GM23338 (cell line): Measurements from ENCODE around the gene SF1. TPM values are rescaled to one million over a fixed set of nuclear protein-coding genes. Genes with fewer than 3 reads are reported as not detected.

Experiments used
- ATAC-seq: fragments of 200-7000 bp; cut with Tn5 transposase; 3 replicates; pipeline ENCODE4 v1.9.1; 2020
- DNase-seq: peaks from one replicate; pipeline ENCODE4 v3.0.0-alpha.2; 2015; ENCODE audit warnings: low spot score
- H2AFZ ChIP-seq: fragments of 200-600 bp; sonication (generic); 2 replicates; pipeline ENCODE4 v1.8.0; 2016; ENCODE audit warnings: antibody characterized with exemption, mild to moderate bottlenecking, moderate library complexity
- H3F3A ChIP-seq: fragments of 200-600 bp; sonication (generic); replicated peaks from 2 replicates; pipeline ENCODE4 v1.8.0; 2017; ENCODE audit warnings: antibody characterized with exemption, mixed run types, low read depth
- H3K27ac ChIP-seq: fragments of 200-600 bp; sonication (generic); 2 replicates; pipeline ENCODE4 v1.6.1; 2016; ENCODE audit warnings: low read depth
- H3K27me3 ChIP-seq: fragments of 200-600 bp; sonication (generic); 2 replicates; pipeline ENCODE4 v1.8.0; 2016; ENCODE audit warnings: mild to moderate bottlenecking, mixed run types, moderate library complexity; ENCODE audit not compliant: insufficient read depth
- H3K36me3 ChIP-seq: fragments of 200-600 bp; sonication (generic); 2 replicates; pipeline ENCODE4 v1.8.0; 2016; ENCODE audit warnings: mild to moderate bottlenecking; ENCODE audit not compliant: insufficient read depth
- H3K4me1 ChIP-seq: fragments of 200-600 bp; sonication (generic); 2 replicates; pipeline ENCODE4 v1.8.0; 2016; ENCODE audit warnings: mild to moderate bottlenecking, moderate library complexity; ENCODE audit not compliant: insufficient read depth
- H3K4me2 ChIP-seq: fragments of 200-600 bp; sonication (generic); 2 replicates; pipeline ENCODE4 v1.7.1; 2017; ENCODE audit warnings: mixed run types
- H3K4me3 ChIP-seq: fragments of 200-600 bp; sonication (generic); 2 replicates; pipeline ENCODE4 v1.6.1; 2016; ENCODE audit warnings: mixed run types
- H3K79me2 ChIP-seq: fragments of 200-600 bp; sonication (generic); replicated peaks from 2 replicates; pipeline ENCODE4 v1.8.0; 2017; ENCODE audit warnings: mild to moderate bottlenecking; ENCODE audit not compliant: insufficient read depth
- H3K9me2 ChIP-seq: fragments of 200-600 bp; sonication (generic); 2 replicates; pipeline ENCODE4 v1.8.0; 2017; ENCODE audit not compliant: insufficient read depth
- H4K20me1 ChIP-seq: fragments of 200-600 bp; sonication (generic); replicated peaks from 2 replicates; pipeline ENCODE4 v1.8.0; 2017; ENCODE audit warnings: mild to moderate bottlenecking; ENCODE audit not compliant: insufficient read depth
- H3K27ac Mint-ChIP-seq: 2 replicates; pipeline ENCODE4 v1.8.0; 2020; ENCODE audit warnings: inconsistent platforms, mild to moderate bottlenecking, moderate library complexity, mixed read lengths
- H3K27me3 Mint-ChIP-seq: 3 replicates; pipeline ENCODE4 v1.8.0; 2022; ENCODE audit warnings: low read depth, mild to moderate bottlenecking, moderate library complexity, mixed read lengths, inconsistent platforms; ENCODE audit not compliant: insufficient read depth, poor library complexity
- H3K36me3 Mint-ChIP-seq: 3 replicates; pipeline ENCODE4 v1.8.0; 2021; ENCODE audit warnings: low read depth, mild to moderate bottlenecking, inconsistent platforms, moderate library complexity, mixed read lengths
- H3K4me1 Mint-ChIP-seq: 3 replicates; pipeline ENCODE4 v1.8.0; 2020; ENCODE audit warnings: mild to moderate bottlenecking, inconsistent platforms, mixed read lengths
- H3K4me3 Mint-ChIP-seq: 3 replicates; pipeline ENCODE4 v1.8.0; 2021; ENCODE audit warnings: moderate library complexity, mild to moderate bottlenecking, inconsistent platforms, mixed read lengths
- H3K9me3 Mint-ChIP-seq: 3 replicates; pipeline ENCODE4 v1.8.0; 2020; ENCODE audit warnings: moderate library complexity, mild to moderate bottlenecking, inconsistent platforms, mixed read lengths
- EZH2 ChIP-seq: fragments of 200-600 bp; sonication (generic); IDR thresholded peaks from one replicate; pipeline ENCODE4 v1.8.0; 2017; ENCODE audit warnings: antibody characterized with exemption, mild to moderate bottlenecking, low read depth; ENCODE audit not compliant: unreplicated experiment
- EZH2phosphoT487 ChIP-seq: fragments of 200-600 bp; sonication (generic); IDR thresholded peaks from one replicate; pipeline ENCODE4 v1.8.1; 2018; ENCODE audit warnings: antibody characterized with exemption; ENCODE audit not compliant: unreplicated experiment
- JUNB ChIP-seq: IDR thresholded peaks from one replicate; pipeline ENCODE4 v1.6.1; 2016; ENCODE audit warnings: antibody characterized with exemption; ENCODE audit not compliant: unreplicated experiment
- NANOG ChIP-seq: IDR thresholded peaks from 2 replicates; pipeline ENCODE4 v1.6.1; 2016; ENCODE audit warnings: antibody characterized with exemption, borderline replicate concordance
- POLR2AphosphoS5 ChIP-seq: IDR thresholded peaks from 2 replicates; pipeline ENCODE4 v1.6.1; 2016; ENCODE audit warnings: antibody characterized with exemption, low read depth
- ZNF114 ChIP-seq: fragments of 250-450 bp; sonication (Bioruptor Pico); IDR thresholded peaks from 2 replicates; pipeline ENCODE4 v1.5.0; 2020; ENCODE audit warnings: mild to moderate bottlenecking, moderate library complexity
- ZNF331 ChIP-seq: fragments of 250-450 bp; sonication (Bioruptor Pico); IDR thresholded peaks from 2 replicates; pipeline ENCODE4 v1.5.0; 2020; ENCODE audit warnings: low read depth, mild to moderate bottlenecking, moderate library complexity
- polyA plus RNA-seq: library from polyadenylated mRNA; unstranded; fragments of >200 nt; fragmentation: Nextera tagmentation; extraction: Ambion mirVana; gene quantifications from 2 replicates; pipeline ENCODE4 v1.2.1, GENCODE V29; 2016
- total RNA-seq: library from RNA; depleted of rRNA; stranded (reverse); fragments of >200 nt; shearing (Covaris generic); gene quantifications from 2 replicates; pipeline ENCODE4 v1.2.3, GENCODE V29; 2014
- TF ChIP-seq, protein P1 (sequence below), 2 experiments: fragments of 200-600 bp in 1 of 2; sonication (generic) in 1 of 2; conservative IDR thresholded peaks; 2 replicates each; pipeline versions ENCODE4 v1.5.1 to v1.6.1; 2016 to 2017; ENCODE audit warnings: antibody characterized with exemption in 2 of 2, low read depth in 2 of 2, mild to moderate bottlenecking in 2 of 2, moderate library complexity in 1 of 2
- TF ChIP-seq, protein P2 (sequence below): IDR thresholded peaks from one replicate; pipeline ENCODE4 v1.6.1; 2018; ENCODE audit warnings: antibody characterized with exemption; ENCODE audit not compliant: unreplicated experiment
- TF ChIP-seq, protein P3 (sequence below): IDR thresholded peaks from 2 replicates; pipeline ENCODE4 v1.6.1; 2016; ENCODE audit warnings: antibody characterized with exemption
- TF ChIP-seq, protein P4 (sequence below): fragments of 250-450 bp; sonication (Bioruptor Pico); IDR thresholded peaks from 2 replicates; pipeline ENCODE4 v1.5.0; 2020; ENCODE audit warnings: mild to moderate bottlenecking, moderate library complexity

The SF1 gene
- total and polyA plus RNA-seq, 2 experiments from 2014 or later = 76.9 to 252 TPM

DNA sequence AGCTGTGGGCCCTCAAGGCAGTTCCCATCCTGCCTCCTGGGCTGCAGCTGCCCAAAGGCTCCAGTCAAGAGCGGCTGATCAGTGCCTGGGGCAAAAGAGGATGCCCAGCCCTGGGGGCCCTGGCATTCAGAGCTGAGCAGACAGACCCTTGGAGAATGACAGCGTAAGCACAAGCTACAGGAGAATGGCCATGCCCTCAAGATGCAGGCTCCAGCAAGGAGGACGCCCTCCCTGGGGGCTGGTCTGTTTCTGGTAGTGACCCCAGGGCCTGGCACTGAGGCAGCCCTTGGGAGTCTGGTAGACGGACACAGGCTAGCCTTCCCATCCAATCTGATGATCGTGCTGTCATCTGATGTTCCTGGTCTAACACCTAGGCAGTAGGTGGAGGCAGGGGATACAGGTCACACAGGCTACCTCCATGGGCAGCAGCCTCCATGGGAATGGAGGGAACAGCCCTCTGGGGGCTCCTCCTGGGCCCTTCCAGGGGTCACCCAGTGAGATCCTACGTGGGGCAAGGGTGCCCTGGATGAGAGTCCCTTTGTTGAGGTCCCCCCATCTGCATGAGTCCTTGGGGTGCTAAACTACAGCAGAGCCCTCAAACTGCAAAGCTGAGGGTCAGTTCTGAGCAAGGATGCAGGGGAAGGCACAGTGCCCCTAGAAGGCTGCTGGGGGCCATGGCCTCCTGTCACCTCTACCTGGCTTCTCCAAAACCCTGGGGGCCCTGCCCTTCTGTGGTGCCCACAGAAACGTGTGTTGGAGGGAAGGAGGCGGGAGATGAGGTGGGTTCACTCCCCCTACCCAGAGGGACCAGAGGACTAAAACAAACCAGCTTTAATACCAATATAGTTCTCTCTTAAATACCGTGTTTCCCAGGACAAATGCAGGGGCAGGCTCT lies 10.2 kb upstream of the SF1 start:
- DNase-seq (no peak), ATAC-seq (no peak)
- no peak overlapping the region for H3K27ac Mint-ChIP-seq
- no peaks in the 10 kb centered on the region for H3K9me2 ChIP-seq
- no peaks in the 10 kb centered on the region for H3K9me3 Mint-ChIP-seq
- H3K4me1 ChIP-seq = no peaks in the 10 kb centered on the region
- H3K27me3 ChIP-seq = no peaks in the 10 kb centered on the region
- TF ChIP-seq, protein P1, sequence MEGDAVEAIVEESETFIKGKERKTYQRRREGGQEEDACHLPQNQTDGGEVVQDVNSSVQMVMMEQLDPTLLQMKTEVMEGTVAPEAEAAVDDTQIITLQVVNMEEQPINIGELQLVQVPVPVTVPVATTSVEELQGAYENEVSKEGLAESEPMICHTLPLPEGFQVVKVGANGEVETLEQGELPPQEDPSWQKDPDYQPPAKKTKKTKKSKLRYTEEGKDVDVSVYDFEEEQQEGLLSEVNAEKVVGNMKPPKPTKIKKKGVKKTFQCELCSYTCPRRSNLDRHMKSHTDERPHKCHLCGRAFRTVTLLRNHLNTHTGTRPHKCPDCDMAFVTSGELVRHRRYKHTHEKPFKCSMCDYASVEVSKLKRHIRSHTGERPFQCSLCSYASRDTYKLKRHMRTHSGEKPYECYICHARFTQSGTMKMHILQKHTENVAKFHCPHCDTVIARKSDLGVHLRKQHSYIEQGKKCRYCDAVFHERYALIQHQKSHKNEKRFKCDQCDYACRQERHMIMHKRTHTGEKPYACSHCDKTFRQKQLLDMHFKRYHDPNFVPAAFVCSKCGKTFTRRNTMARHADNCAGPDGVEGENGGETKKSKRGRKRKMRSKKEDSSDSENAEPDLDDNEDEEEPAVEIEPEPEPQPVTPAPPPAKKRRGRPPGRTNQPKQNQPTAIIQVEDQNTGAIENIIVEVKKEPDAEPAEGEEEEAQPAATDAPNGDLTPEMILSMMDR (conservative IDR thresholded peaks at IDR 0.05; ENCODE audit: low read depth in 2 of 2) = no peak
- no peak for TF ChIP-seq JUNB
- TF ChIP-seq, protein P2, sequence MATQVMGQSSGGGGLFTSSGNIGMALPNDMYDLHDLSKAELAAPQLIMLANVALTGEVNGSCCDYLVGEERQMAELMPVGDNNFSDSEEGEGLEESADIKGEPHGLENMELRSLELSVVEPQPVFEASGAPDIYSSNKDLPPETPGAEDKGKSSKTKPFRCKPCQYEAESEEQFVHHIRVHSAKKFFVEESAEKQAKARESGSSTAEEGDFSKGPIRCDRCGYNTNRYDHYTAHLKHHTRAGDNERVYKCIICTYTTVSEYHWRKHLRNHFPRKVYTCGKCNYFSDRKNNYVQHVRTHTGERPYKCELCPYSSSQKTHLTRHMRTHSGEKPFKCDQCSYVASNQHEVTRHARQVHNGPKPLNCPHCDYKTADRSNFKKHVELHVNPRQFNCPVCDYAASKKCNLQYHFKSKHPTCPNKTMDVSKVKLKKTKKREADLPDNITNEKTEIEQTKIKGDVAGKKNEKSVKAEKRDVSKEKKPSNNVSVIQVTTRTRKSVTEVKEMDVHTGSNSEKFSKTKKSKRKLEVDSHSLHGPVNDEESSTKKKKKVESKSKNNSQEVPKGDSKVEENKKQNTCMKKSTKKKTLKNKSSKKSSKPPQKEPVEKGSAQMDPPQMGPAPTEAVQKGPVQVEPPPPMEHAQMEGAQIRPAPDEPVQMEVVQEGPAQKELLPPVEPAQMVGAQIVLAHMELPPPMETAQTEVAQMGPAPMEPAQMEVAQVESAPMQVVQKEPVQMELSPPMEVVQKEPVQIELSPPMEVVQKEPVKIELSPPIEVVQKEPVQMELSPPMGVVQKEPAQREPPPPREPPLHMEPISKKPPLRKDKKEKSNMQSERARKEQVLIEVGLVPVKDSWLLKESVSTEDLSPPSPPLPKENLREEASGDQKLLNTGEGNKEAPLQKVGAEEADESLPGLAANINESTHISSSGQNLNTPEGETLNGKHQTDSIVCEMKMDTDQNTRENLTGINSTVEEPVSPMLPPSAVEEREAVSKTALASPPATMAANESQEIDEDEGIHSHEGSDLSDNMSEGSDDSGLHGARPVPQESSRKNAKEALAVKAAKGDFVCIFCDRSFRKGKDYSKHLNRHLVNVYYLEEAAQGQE = no peak
- no peak for TF ChIP-seq ZNF114 (CRISPR knock-in tag)
- TF ChIP-seq, protein P3, sequence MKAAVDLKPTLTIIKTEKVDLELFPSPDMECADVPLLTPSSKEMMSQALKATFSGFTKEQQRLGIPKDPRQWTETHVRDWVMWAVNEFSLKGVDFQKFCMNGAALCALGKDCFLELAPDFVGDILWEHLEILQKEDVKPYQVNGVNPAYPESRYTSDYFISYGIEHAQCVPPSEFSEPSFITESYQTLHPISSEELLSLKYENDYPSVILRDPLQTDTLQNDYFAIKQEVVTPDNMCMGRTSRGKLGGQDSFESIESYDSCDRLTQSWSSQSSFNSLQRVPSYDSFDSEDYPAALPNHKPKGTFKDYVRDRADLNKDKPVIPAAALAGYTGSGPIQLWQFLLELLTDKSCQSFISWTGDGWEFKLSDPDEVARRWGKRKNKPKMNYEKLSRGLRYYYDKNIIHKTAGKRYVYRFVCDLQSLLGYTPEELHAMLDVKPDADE = no peak
- TF ChIP-seq EZH2phosphoT487 = no peak
- no peak for TF ChIP-seq NANOG
- TF ChIP-seq, protein P4, sequence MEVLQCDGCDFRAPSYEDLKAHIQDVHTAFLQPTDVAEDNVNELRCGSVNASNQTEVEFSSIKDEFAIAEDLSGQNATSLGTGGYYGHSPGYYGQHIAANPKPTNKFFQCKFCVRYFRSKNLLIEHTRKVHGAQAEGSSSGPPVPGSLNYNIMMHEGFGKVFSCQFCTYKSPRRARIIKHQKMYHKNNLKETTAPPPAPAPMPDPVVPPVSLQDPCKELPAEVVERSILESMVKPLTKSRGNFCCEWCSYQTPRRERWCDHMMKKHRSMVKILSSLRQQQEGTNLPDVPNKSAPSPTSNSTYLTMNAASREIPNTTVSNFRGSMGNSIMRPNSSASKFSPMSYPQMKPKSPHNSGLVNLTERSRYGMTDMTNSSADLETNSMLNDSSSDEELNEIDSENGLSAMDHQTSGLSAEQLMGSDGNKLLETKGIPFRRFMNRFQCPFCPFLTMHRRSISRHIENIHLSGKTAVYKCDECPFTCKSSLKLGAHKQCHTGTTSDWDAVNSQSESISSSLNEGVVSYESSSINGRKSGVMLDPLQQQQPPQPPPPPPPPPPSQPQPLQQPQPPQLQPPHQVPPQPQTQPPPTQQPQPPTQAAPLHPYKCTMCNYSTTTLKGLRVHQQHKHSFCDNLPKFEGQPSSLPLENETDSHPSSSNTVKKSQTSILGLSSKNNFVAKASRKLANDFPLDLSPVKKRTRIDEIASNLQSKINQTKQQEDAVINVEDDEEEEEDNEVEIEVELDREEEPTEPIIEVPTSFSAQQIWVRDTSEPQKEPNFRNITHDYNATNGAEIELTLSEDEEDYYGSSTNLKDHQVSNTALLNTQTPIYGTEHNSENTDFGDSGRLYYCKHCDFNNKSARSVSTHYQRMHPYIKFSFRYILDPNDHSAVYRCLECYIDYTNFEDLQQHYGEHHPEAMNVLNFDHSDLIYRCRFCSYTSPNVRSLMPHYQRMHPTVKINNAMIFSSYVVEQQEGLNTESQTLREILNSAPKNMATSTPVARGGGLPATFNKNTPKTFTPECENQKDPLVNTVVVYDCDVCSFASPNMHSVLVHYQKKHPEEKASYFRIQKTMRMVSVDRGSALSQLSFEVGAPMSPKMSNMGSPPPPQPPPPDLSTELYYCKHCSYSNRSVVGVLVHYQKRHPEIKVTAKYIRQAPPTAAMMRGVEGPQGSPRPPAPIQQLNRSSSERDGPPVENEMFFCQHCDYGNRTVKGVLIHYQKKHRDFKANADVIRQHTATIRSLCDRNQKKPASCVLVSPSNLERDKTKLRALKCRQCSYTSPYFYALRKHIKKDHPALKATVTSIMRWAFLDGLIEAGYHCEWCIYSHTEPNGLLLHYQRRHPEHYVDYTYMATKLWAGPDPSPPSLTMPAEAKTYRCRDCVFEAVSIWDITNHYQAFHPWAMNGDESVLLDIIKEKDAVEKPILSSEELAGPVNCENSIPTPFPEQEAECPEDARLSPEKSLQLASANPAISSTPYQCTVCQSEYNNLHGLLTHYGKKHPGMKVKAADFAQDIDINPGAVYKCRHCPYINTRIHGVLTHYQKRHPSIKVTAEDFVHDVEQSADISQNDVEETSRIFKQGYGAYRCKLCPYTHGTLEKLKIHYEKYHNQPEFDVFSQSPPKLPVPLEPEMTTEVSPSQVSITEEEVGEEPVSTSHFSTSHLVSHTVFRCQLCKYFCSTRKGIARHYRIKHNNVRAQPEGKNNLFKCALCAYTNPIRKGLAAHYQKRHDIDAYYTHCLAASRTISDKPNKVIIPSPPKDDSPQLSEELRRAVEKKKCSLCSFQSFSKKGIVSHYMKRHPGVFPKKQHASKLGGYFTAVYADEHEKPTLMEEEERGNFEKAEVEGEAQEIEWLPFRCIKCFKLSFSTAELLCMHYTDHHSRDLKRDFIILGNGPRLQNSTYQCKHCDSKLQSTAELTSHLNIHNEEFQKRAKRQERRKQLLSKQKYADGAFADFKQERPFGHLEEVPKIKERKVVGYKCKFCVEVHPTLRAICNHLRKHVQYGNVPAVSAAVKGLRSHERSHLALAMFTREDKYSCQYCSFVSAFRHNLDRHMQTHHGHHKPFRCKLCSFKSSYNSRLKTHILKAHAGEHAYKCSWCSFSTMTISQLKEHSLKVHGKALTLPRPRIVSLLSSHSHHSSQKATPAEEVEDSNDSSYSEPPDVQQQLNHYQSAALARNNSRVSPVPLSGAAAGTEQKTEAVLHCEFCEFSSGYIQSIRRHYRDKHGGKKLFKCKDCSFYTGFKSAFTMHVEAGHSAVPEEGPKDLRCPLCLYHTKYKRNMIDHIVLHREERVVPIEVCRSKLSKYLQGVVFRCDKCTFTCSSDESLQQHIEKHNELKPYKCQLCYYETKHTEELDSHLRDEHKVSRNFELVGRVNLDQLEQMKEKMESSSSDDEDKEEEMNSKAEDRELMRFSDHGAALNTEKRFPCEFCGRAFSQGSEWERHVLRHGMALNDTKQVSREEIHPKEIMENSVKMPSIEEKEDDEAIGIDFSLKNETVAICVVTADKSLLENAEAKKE (CRISPR knock-in tag) = no peak
- TF ChIP-seq ZNF331 (CRISPR knock-in tag) = no peak
- no peak for TF ChIP-seq EZH2
- no peak for TF ChIP-seq POLR2AphosphoS5
- no peaks in the 10 kb centered on the region for H3K79me2 ChIP-seq
- no peaks in the 10 kb centered on the region for H3K36me3 Mint-ChIP-seq
- H3K27me3 Mint-ChIP-seq = peaks cover 7% of the 10 kb centered on the region
- H3K4me1 Mint-ChIP-seq = no peaks in the 10 kb centered on the region; the same call in 2 of the 3 replicates
- H2AFZ ChIP-seq = no peak overlapping the region
- no peak overlapping the region for H3K4me2 ChIP-seq
- H3F3A ChIP-seq = 0 out of 2 replicates have a peak, but pooled peaks cover 2% of the 10 kb centered on the region
- no peaks in the 10 kb centered on the region for H3K36me3 ChIP-seq
- no peak overlapping the region for H3K4me3 ChIP-seq
- H3K27ac ChIP-seq = no peak overlapping the region
- H4K20me1 ChIP-seq = no peaks in the 10 kb centered on the region
- no peak overlapping the region for H3K4me3 Mint-ChIP-seq
